HCT116 (cell line): ENCODE results near the gene IFNL1.

Experiments used
- CEBPB ChIP-seq: IDR thresholded peaks from 2 replicates; pipeline ENCODE4 v1.6.1; 2012; ENCODE audit warnings: low read depth
- EGR1 ChIP-seq: IDR thresholded peaks from 2 replicates; pipeline ENCODE4 v1.6.1; 2012; ENCODE audit warnings: low read depth
- ELF1 ChIP-seq: IDR thresholded peaks from 2 replicates; pipeline ENCODE4 v1.6.1; 2012; ENCODE audit warnings: low read depth, borderline replicate concordance
- EZH2 ChIP-seq: fragments of 200-600 bp; sonication (generic); IDR thresholded peaks from 2 replicates; pipeline ENCODE4 v1.6.1; 2017; ENCODE audit warnings: antibody characterized with exemption, mixed run types
- FOSL1 ChIP-seq: IDR thresholded peaks from 2 replicates; pipeline ENCODE4 v1.6.1; 2012; ENCODE audit warnings: low read depth
- JUND ChIP-seq: IDR thresholded peaks from 2 replicates; pipeline ENCODE4 v1.6.1; 2012
- POLR2AphosphoS5 ChIP-seq: IDR thresholded peaks from 2 replicates; pipeline ENCODE4 v1.6.1; 2011; ENCODE audit warnings: mild to moderate bottlenecking, low read depth, low read length, moderate library complexity
- RAD21 ChIP-seq: IDR thresholded peaks from 2 replicates; pipeline ENCODE4 v1.6.1; 2012; ENCODE audit warnings: low read depth, mild to moderate bottlenecking
- TCF7L2 ChIP-seq: IDR thresholded peaks from 2 replicates; pipeline ENCODE4 v1.7.0; 2011; ENCODE audit warnings: borderline replicate concordance, inconsistent platforms; ENCODE audit not compliant: insufficient read depth, insufficient read length; ENCODE audit errors: extremely low read depth
- YY1 ChIP-seq: IDR thresholded peaks from 2 replicates; pipeline ENCODE4 v1.6.1; 2011; ENCODE audit warnings: low read length, low read depth, moderate library complexity, mild to moderate bottlenecking; ENCODE audit not compliant: insufficient replicate concordance; ENCODE audit errors: extremely low read depth
- ZNF274 ChIP-seq: fragments of 200-500 bp; sonication (Bioruptor generic); IDR thresholded peaks from 2 replicates; pipeline ENCODE4 v1.6.1; 2014; ENCODE audit warnings: mild to moderate bottlenecking, low read depth, low read length, inconsistent platforms
- TF ChIP-seq, protein P1 (sequence below), 3 experiments: fragments of 200-600 bp in 1 of 3; sonication (generic) in 1 of 3; IDR thresholded peaks in 2 of 3; conservative IDR thresholded peaks in 1 of 3; 2 replicates each; pipeline ENCODE4 v1.5.1; 2012 to 2017; ENCODE audit warnings: low read depth in 2 of 3, low read length in 2 of 3, antibody characterized with exemption in 1 of 3, borderline replicate concordance in 1 of 3, control low read depth in 1 of 3, mild to moderate bottlenecking in 1 of 3, mixed read lengths in 1 of 3, mixed run types in 1 of 3, moderate library complexity in 1 of 3; ENCODE audit not compliant: insufficient read depth in 1 of 3
- TF ChIP-seq, protein P2 (sequence below): IDR thresholded peaks from 2 replicates; pipeline ENCODE4 v1.6.1; 2012
- TF ChIP-seq, protein P3 (sequence below): IDR thresholded peaks from 2 replicates; pipeline ENCODE4 v1.6.1; 2011; ENCODE audit warnings: mild to moderate bottlenecking, low read length, moderate library complexity; ENCODE audit not compliant: insufficient replicate concordance; ENCODE audit errors: extremely low read depth

DNA sequence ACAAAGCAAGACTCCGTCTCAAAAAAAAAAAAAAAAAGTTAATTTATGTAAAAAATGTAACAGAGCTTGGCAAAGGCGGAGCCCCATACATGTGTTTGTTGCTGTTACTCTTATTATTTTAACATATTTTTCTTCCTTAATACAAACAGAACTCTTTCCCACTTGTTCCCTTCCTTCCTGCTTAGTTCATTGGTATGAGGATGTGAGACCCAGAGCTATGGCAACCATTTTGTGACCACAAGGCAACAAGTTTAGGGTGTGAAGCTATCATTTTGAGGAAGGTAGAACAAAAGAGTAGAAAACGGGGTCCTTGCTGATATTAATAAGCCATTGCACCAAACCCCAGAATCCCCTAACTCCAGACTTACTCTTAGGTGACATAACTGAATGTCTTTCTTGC, 5.4 kb downstream of the IFNL1 start:
- no peak for TF ChIP-seq EGR1
- no peak for TF ChIP-seq EZH2
- no peak for TF ChIP-seq CEBPB
- TF ChIP-seq, protein P1, sequence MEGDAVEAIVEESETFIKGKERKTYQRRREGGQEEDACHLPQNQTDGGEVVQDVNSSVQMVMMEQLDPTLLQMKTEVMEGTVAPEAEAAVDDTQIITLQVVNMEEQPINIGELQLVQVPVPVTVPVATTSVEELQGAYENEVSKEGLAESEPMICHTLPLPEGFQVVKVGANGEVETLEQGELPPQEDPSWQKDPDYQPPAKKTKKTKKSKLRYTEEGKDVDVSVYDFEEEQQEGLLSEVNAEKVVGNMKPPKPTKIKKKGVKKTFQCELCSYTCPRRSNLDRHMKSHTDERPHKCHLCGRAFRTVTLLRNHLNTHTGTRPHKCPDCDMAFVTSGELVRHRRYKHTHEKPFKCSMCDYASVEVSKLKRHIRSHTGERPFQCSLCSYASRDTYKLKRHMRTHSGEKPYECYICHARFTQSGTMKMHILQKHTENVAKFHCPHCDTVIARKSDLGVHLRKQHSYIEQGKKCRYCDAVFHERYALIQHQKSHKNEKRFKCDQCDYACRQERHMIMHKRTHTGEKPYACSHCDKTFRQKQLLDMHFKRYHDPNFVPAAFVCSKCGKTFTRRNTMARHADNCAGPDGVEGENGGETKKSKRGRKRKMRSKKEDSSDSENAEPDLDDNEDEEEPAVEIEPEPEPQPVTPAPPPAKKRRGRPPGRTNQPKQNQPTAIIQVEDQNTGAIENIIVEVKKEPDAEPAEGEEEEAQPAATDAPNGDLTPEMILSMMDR (IDR thresholded peaks at IDR 0.05 in 2 of 3, conservative IDR thresholded peaks at IDR 0.05 in 1 of 3; ENCODE audit: borderline replicate concordance in 1 of 3, insufficient read depth in 1 of 3, low read depth in 2 of 3, low read length in 2 of 3): no peak
- TF ChIP-seq POLR2AphosphoS5: no peak
- no peak for TF ChIP-seq ZNF274
- TF ChIP-seq, protein P2, sequence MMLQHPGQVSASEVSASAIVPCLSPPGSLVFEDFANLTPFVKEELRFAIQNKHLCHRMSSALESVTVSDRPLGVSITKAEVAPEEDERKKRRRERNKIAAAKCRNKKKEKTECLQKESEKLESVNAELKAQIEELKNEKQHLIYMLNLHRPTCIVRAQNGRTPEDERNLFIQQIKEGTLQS: no peak
- no peak for TF ChIP-seq ELF1
- no peak for TF ChIP-seq FOSL1
- TF ChIP-seq, protein P3, sequence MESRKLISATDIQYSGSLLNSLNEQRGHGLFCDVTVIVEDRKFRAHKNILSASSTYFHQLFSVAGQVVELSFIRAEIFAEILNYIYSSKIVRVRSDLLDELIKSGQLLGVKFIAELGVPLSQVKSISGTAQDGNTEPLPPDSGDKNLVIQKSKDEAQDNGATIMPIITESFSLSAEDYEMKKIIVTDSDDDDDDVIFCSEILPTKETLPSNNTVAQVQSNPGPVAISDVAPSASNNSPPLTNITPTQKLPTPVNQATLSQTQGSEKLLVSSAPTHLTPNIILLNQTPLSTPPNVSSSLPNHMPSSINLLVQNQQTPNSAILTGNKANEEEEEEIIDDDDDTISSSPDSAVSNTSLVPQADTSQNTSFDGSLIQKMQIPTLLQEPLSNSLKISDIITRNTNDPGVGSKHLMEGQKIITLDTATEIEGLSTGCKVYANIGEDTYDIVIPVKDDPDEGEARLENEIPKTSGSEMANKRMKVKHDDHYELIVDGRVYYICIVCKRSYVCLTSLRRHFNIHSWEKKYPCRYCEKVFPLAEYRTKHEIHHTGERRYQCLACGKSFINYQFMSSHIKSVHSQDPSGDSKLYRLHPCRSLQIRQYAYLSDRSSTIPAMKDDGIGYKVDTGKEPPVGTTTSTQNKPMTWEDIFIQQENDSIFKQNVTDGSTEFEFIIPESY: no peak
- TF ChIP-seq TCF7L2: no peak
- no peak for TF ChIP-seq JUND
- TF ChIP-seq RAD21: no peak
- no peak for TF ChIP-seq YY1
